CD4-positive, alpha-beta T cell (primary cell): ENCODE data around the gene TAS1R3. TPM values are rescaled to one million over a fixed set of nuclear protein-coding genes. Genes with fewer than 3 reads are reported as not detected.

Experiments
- ATAC-seq: fragments of 200-7000 bp; cut with Tn5 transposase; one replicate; pipeline ENCODE4 v1.10.0; 2022; ENCODE audit warnings: mild to moderate bottlenecking; ENCODE audit not compliant: poor library complexity
- CTCF ChIA-PET: fragments of 350-600 bp; sonication (Branson Sonifier 250); formaldehyde crosslinking; loops from one replicate; lab custom pipeline; 2021; ENCODE audit warnings: antibody characterized with exemption, inconsistent platforms; lab: Charles Lee
- POLR2A ChIA-PET: fragments of 350-600 bp; sonication (Branson Sonifier 250); formaldehyde crosslinking; loops from one replicate; lab custom pipeline; 2021; ENCODE audit warnings: antibody characterized with exemption, inconsistent platforms; lab: Charles Lee
- DNase-seq, 14 experiments: peaks; one replicate each; pipeline ENCODE4 v3.0.0-alpha.2; 2013 to 2020; ENCODE audit warnings: mixed read lengths in 2 of 14
- H3K27ac ChIP-seq, 2 donors: one replicate each; pipeline versions ENCODE4 v1.5.1 to v1.7.0; 2013; ENCODE audit warnings: low read length in 2 of 2, low read depth in 1 of 2, mild to moderate bottlenecking in 1 of 2
- H3K27me3 ChIP-seq, 2 experiments: 1 replicate in 1 of 2; 2 replicates in 1 of 2; pipeline versions ENCODE4 v1.6.1 to v1.7.0; 2013; ENCODE audit warnings: low read length in 2 of 2, control low read depth in 1 of 2, mild to moderate bottlenecking in 1 of 2, moderate library complexity in 1 of 2; ENCODE audit not compliant: insufficient read depth in 2 of 2, control insufficient read depth in 1 of 2
- H3K36me3 ChIP-seq: one replicate; pipeline ENCODE4 v1.6.1; 2013; ENCODE audit warnings: low read length, control low read depth; ENCODE audit not compliant: insufficient read depth
- H3K4me1 ChIP-seq: one replicate; pipeline ENCODE4 v1.6.1; 2013; ENCODE audit warnings: low read length, control low read depth; ENCODE audit not compliant: insufficient read depth
- H3K4me3 ChIP-seq: one replicate; pipeline ENCODE4 v1.5.1; 2013; ENCODE audit warnings: mild to moderate bottlenecking, low read length, moderate library complexity
- H3K9me3 ChIP-seq, 2 experiments: 1 replicate in 1 of 2; 2 replicates in 1 of 2; pipeline versions ENCODE4 v1.6.1 to v1.7.0; 2013; ENCODE audit warnings: low read length in 2 of 2, mild to moderate bottlenecking in 2 of 2, control low read depth in 1 of 2, moderate library complexity in 1 of 2; ENCODE audit not compliant: control insufficient read depth in 1 of 2, insufficient read depth in 1 of 2
- H3K27ac Mint-ChIP-seq: one replicate; pipeline ENCODE4 v1.8.0; 2020; ENCODE audit warnings: mixed read lengths
- H3K27me3 Mint-ChIP-seq: one replicate; pipeline ENCODE4 v1.8.0; 2021; ENCODE audit warnings: mixed read lengths
- H3K36me3 Mint-ChIP-seq: one replicate; pipeline ENCODE4 v1.8.0; 2021; ENCODE audit warnings: low read depth, mixed read lengths
- H3K4me1 Mint-ChIP-seq: one replicate; pipeline ENCODE4 v1.8.0; 2021; ENCODE audit warnings: low read depth, mixed read lengths
- H3K4me3 Mint-ChIP-seq: one replicate; pipeline ENCODE4 v1.8.0; 2020; ENCODE audit warnings: mild to moderate bottlenecking, mixed read lengths
- H3K9me3 Mint-ChIP-seq: one replicate; pipeline ENCODE4 v1.8.0; 2020; ENCODE audit warnings: mixed read lengths
- CTCF ChIP-seq: fragments of 200-600 bp; IDR thresholded peaks from one replicate; pipeline ENCODE4 v1.8.0; 2022; ENCODE audit warnings: antibody characterized with exemption, mild to moderate bottlenecking
- intact Hi-C, 2 experiments: fragments of 100-400 bp; cut with DNase I in 1 of 2; cut with micrococcal nuclease in 1 of 2; formaldehyde crosslinking; loops; one replicate each; pipeline versions ENCODE4 v1.15.1 to v1.9.0; 2023 to 2025; cut with DNase I, micrococcal nuclease
- total RNA-seq, 174 experiments: library from RNA in 2 of 174; stranded (reverse) in 2 of 174; gene quantifications; one replicate each; pipeline ENCODE4 v1.2.3 and lab custom pipeline; 2021 to 2026

The TAS1R3 gene
- total RNA-seq, 2 experiments from 2014 or later: 3.3 to 3.4 TPM

GRCh38 chr1:1336446-1336845 is 5.4 kb downstream of the TAS1R3 start:
- intact Hi-C loops: no loop called here
- peaks cover 7% of the 10 kb centered on the region for H3K36me3 Mint-ChIP-seq
- no peaks in the 10 kb centered on the region for H3K4me1 Mint-ChIP-seq
- Histone ChIP-seq H3K9me3 (peaks cover 0 to 5% of the 10 kb centered on the region in 2 experiments), H3K27ac (no peak overlapping the region), H3K36me3 (peaks cover 12% of the 10 kb centered on the region), H3K4me3 (no peak overlapping the region), H3K27me3 (no peaks in the 10 kb centered on the region), H3K4me1 (no peaks in the 10 kb centered on the region)
- no peaks in the 10 kb centered on the region for H3K9me3 Mint-ChIP-seq
- DNase-seq: no peak
- no peak for TF ChIP-seq CTCF
- no peak overlapping the region for H3K27ac Mint-ChIP-seq
- ChIA-PET POLR2A (no interaction called here), CTCF (no interaction called here)
- ATAC-seq: no peak
- no peaks in the 10 kb centered on the region for H3K27me3 Mint-ChIP-seq
- H3K4me3 Mint-ChIP-seq: no peak overlapping the region

DNA sequence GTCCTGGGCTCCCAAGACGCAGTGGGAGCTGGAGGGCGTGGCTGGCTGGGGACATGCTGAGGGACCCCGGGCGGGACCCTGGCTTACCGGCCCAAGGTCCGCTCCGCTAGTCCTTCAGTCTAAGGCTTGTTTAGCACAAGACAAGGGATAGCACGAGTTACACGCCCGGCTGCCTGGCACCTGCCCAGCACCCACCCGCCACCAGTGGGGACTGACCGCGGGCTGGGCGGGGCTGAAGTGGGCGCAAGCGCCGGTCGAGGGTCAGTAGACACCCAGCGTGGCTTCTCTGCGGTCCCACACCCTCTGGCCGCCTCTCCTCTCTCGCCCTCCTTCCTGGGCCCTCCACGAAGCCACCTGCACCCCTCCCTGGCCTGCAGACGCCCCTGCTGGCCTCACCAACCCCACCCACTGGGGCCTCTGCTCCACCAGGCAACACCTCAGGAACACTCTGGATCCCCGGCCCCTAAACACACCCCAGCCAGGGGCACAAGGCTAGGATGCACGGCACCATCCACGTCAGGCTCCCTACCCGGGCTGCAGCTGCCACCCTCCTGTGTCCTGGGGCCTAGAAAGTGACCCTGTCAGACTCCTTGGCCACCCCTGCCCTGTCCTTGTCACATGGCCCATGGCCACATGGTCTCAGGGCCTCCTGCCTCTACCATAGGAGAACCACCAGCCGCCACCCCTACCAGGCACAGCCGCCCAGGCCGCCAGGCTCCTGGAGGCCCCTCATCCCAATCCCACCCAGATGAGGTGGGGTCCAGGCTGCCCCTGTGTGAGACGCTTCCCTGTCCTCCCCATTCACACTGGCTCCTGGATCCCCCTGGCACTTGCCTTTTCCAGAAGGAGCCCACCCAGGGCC is 6.1 kb downstream of the TAS1R3 start:
- Histone ChIP-seq H3K27ac (no peak overlapping the region), H3K36me3 (peaks cover 12% of the 10 kb centered on the region), H3K4me1 (no peaks in the 10 kb centered on the region), H3K4me3 (no peak overlapping the region), H3K27me3 (no peaks in the 10 kb centered on the region), H3K9me3 (peaks cover 0 to 5% of the 10 kb centered on the region in 2 experiments)
- Mint-ChIP-seq H3K36me3 (peaks cover 7% of the 10 kb centered on the region), H3K27ac (no peak overlapping the region), H3K4me1 (no peaks in the 10 kb centered on the region), H3K9me3 (no peaks in the 10 kb centered on the region), H3K27me3 (no peaks in the 10 kb centered on the region), H3K4me3 (no peak overlapping the region)
- intact Hi-C loops: no loop called here
- ChIA-PET POLR2A (interaction anchor here (1.0 kb wide), 1 partner anchor 38 kb away, joined by 3 read pairs; the partner anchor contains the start of gene AURKAIP1), CTCF (no interaction called here)
- TF ChIP-seq CTCF: no peak
- no peak for ATAC-seq
- DNase-seq: no peak

DNA sequence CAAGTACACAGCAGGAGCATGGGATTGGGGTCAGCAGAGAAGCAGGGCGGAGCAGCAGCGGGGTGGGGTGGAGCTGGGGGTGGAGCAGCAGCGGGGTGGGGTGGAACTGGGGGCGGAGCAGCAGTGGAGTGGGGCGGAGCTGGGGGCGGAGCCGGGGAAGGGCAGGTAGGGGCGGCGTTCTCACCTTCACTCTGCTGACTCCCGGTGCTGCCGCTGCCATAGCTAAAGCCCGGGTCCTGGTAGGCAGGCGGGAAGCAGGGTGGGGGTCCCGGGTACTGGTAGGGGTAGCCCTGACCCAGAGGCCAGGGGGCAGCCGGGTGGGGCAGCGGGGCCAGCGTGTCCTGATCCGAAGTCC is 6.7 kb downstream of the TAS1R3 start:
- Histone ChIP-seq H3K9me3 (peaks cover 0 to 5% of the 10 kb centered on the region in 2 experiments), H3K36me3 (peaks cover 15% of the 10 kb centered on the region), H3K27me3 (no peaks in the 10 kb centered on the region), H3K4me1 (no peaks in the 10 kb centered on the region), H3K4me3 (no peak overlapping the region), H3K27ac (no peak overlapping the region)
- Mint-ChIP-seq H3K36me3 (peaks cover 7% of the 10 kb centered on the region), H3K27ac (no peak overlapping the region), H3K4me1 (no peaks in the 10 kb centered on the region), H3K27me3 (no peaks in the 10 kb centered on the region), H3K4me3 (no peak overlapping the region), H3K9me3 (no peaks in the 10 kb centered on the region)
- intact Hi-C loops: no loop called here
- DNase-seq: peak in 5 of 14 experiments; percentile 7 to 57 (median 24)
- ATAC-seq: peak; percentile 82
- ChIA-PET CTCF (no interaction called here), POLR2A (interaction anchor here (1.0 kb wide), 1 partner anchor 38 kb away, joined by 3 read pairs; the partner anchor contains the start of gene AURKAIP1)
- no peak for TF ChIP-seq CTCF
